ENCODE results near the gene ALB. TPM values are rescaled to one million over a fixed set of nuclear protein-coding genes. Genes with fewer than 3 reads are reported as not detected.

Gene ALB
- total and polyA plus RNA-seq, 2 donors (not counting 1 experiment from before 2014, with no cell fraction given), result 0.24 TPM; not detected in 1

DNA sequence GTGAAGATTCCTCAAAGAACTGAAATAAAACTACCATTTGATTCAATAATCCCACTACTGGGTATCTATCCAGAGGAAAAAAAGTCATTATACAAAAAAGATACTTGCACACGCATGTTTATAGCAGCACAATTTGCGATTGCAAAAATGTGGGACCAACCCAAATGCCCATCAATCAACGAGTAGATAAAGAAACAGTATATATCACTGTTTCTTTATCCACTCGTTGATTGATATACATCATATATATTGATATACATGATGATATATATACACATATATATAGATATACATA lies 18.3 kb downstream of the ALB start:
- Mint-ChIP-seq H3K27ac (no peak overlapping the region), H3K4me1 (no peaks in the 10 kb centered on the region), H3K4me3 (no peak overlapping the region), H3K27me3 (peaks cover 13% of the 10 kb centered on the region), H3K9me3 (ENCODE audit: insufficient read depth) (no peaks in the 10 kb centered on the region)
- POLR2A ChIA-PET, result no interaction called here
- no peaks in the 10 kb centered on the region for H3K36me3 ChIP-seq (replicated peaks in 1 of 2; ENCODE audit: control extremely low read depth in 1 of 2, control insufficient read depth in 1 of 2, extremely low read depth in 1 of 2, insufficient read depth in 2 of 2, low read length in 1 of 2)
- TF ChIP-seq, protein P1, sequence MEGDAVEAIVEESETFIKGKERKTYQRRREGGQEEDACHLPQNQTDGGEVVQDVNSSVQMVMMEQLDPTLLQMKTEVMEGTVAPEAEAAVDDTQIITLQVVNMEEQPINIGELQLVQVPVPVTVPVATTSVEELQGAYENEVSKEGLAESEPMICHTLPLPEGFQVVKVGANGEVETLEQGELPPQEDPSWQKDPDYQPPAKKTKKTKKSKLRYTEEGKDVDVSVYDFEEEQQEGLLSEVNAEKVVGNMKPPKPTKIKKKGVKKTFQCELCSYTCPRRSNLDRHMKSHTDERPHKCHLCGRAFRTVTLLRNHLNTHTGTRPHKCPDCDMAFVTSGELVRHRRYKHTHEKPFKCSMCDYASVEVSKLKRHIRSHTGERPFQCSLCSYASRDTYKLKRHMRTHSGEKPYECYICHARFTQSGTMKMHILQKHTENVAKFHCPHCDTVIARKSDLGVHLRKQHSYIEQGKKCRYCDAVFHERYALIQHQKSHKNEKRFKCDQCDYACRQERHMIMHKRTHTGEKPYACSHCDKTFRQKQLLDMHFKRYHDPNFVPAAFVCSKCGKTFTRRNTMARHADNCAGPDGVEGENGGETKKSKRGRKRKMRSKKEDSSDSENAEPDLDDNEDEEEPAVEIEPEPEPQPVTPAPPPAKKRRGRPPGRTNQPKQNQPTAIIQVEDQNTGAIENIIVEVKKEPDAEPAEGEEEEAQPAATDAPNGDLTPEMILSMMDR (IDR thresholded peaks at IDR 0.05), result no peak
- no peak for TF ChIP-seq EZH2 (IDR thresholded peaks at IDR 0.05; ENCODE audit: borderline replicate concordance, insufficient read depth, low read depth, low read length, poor library complexity, severe bottlenecking)
- H3K4me2 ChIP-seq (replicated peaks; ENCODE audit: low read depth, low read length, poor library complexity, severe bottlenecking), result no peak overlapping the region
- H2AFZ ChIP-seq (ENCODE audit: insufficient read depth, low read depth, low read length, poor library complexity, severe bottlenecking), result no peak overlapping the region
- DNase-seq (no peak), ATAC-seq (ENCODE audit: low read depth) (no peak)
- H3K9me3 ChIP-seq (ENCODE audit: control extremely low read depth in 1 of 3, control insufficient read depth in 2 of 3, insufficient read depth in 1 of 3, low read length in 2 of 3), result no peaks in the 10 kb centered on the region
- no peak overlapping the region for H3K4me3 ChIP-seq (ENCODE audit: control extremely low read depth in 1 of 5, extremely low read depth in 1 of 5, insufficient read depth in 1 of 5, low read depth in 2 of 5, low read length in 4 of 5)
- no CpG with 5 or more reads among the region's 4 CpGs for WGBS (ENCODE audit: insufficient coverage)
- CTCF ChIA-PET, result no interaction called here
- peaks cover 0 to 3% (median 0%) of the 10 kb centered on the region in 4 experiments for H3K27me3 ChIP-seq (replicated peaks in 1 of 4; ENCODE audit: control extremely low read depth in 1 of 4, control insufficient read depth in 3 of 4, insufficient read depth in 4 of 4, low read length in 3 of 4)
- no peaks in the 10 kb centered on the region for H4K20me1 ChIP-seq (ENCODE audit: control insufficient read depth, insufficient read depth, low read length, poor library complexity, severe bottlenecking)
- intact Hi-C loops (cut with micrococcal nuclease), result no loop called here
- no peaks in the 10 kb centered on the region for H3K4me1 ChIP-seq (ENCODE audit: control insufficient read depth in 2 of 2, insufficient read depth in 2 of 2, low read length in 2 of 2)
- H3K27ac ChIP-seq (ENCODE audit: low read length in 2 of 2), result no peak overlapping the region
- H3K79me2 ChIP-seq (ENCODE audit: control insufficient read depth, insufficient read depth, low read length), result no peaks in the 10 kb centered on the region
- no peak overlapping the region for H3K9ac ChIP-seq (ENCODE audit: low read length)

DNA sequence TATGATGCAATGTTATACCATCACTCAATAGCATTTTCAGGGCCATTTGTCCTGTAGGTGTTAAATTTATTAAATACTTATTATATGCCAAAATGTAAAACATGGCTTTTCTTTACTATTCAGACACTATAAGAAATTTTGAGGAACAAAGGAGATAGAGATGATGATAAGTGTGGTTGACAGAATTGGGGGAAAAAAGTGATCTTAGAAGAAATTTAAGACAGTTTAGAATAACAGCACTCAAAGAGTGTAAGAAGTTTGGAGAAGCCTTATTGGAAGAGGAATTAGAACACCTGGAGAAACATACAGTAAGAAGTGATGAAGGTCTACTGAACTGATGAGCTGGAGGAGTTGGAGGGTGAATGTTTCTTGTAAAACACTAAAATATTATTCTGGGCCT lies 19.1 kb downstream of the ALB start:
- CTCF ChIA-PET, result no interaction called here
- Histone ChIP-seq H3K27me3 (replicated peaks in 1 of 4; ENCODE audit: control extremely low read depth in 1 of 4, control insufficient read depth in 3 of 4, insufficient read depth in 4 of 4, low read length in 3 of 4) (peaks cover 0 to 3% (median under 1%) of the 10 kb centered on the region in 4 experiments), H3K4me3 (ENCODE audit: control extremely low read depth in 1 of 5, extremely low read depth in 1 of 5, insufficient read depth in 1 of 5, low read depth in 2 of 5, low read length in 4 of 5) (no peak overlapping the region), H3K4me2 (replicated peaks; ENCODE audit: low read depth, low read length, poor library complexity, severe bottlenecking) (no peak overlapping the region), H3K27ac (ENCODE audit: low read length in 2 of 2) (no peak overlapping the region), H3K4me1 (ENCODE audit: control insufficient read depth in 2 of 2, insufficient read depth in 2 of 2, low read length in 2 of 2) (no peaks in the 10 kb centered on the region), H3K36me3 (replicated peaks in 1 of 2; ENCODE audit: control extremely low read depth in 1 of 2, control insufficient read depth in 1 of 2, extremely low read depth in 1 of 2, insufficient read depth in 2 of 2, low read length in 1 of 2) (no peaks in the 10 kb centered on the region), H3K79me2 (ENCODE audit: control insufficient read depth, insufficient read depth, low read length) (no peaks in the 10 kb centered on the region), H4K20me1 (ENCODE audit: control insufficient read depth, insufficient read depth, low read length, poor library complexity, severe bottlenecking) (no peaks in the 10 kb centered on the region), H3K9me3 (ENCODE audit: control extremely low read depth in 1 of 3, control insufficient read depth in 2 of 3, insufficient read depth in 1 of 3, low read length in 2 of 3) (no peaks in the 10 kb centered on the region), H2AFZ (ENCODE audit: insufficient read depth, low read depth, low read length, poor library complexity, severe bottlenecking) (no peak overlapping the region), H3K9ac (ENCODE audit: low read length) (no peak overlapping the region)
- H3K4me1 Mint-ChIP-seq, result no peaks in the 10 kb centered on the region
- DNase-seq, result no peak
- no peaks in the 10 kb centered on the region for H3K9me3 Mint-ChIP-seq (ENCODE audit: insufficient read depth)
- intact Hi-C loops (cut with micrococcal nuclease), result no loop called here
- no peak overlapping the region for H3K27ac Mint-ChIP-seq
- no peak overlapping the region for H3K4me3 Mint-ChIP-seq
- TF ChIP-seq, protein P1 (IDR thresholded peaks at IDR 0.05), result no peak
- TF ChIP-seq EZH2 (IDR thresholded peaks at IDR 0.05; ENCODE audit: borderline replicate concordance, insufficient read depth, low read depth, low read length, poor library complexity, severe bottlenecking), result no peak
- H3K27me3 Mint-ChIP-seq, result peaks cover 13% of the 10 kb centered on the region
- POLR2A ChIA-PET, result no interaction called here
- ATAC-seq (ENCODE audit: low read depth), result no peak
